Endodermal cell (in vitro differentiated cells): ENCODE measurements around the gene MRRF. TPM values are rescaled to one million over a fixed set of nuclear protein-coding genes. Genes with fewer than 3 reads are reported as not detected.
A peak's percentile ranks its signal among the peaks of the same experiment; 100 is the strongest.

Experiments used
- DNase-seq: peaks from one replicate; pipeline ENCODE4 v3.0.0-alpha.2; 2017
- H3K27ac ChIP-seq: 2 replicates; pipeline ENCODE4 v1.5.1; 2013; ENCODE audit warnings: mild to moderate bottlenecking, low read depth, low read length, moderate library complexity
- H3K27me3 ChIP-seq: 2 replicates; pipeline ENCODE4 v1.6.1; 2013; ENCODE audit warnings: mild to moderate bottlenecking, low read length, moderate library complexity; ENCODE audit not compliant: insufficient read depth, control insufficient read depth, poor library complexity, severe bottlenecking
- H3K36me3 ChIP-seq: 2 replicates; pipeline ENCODE4 v1.7.0; 2013; ENCODE audit warnings: mild to moderate bottlenecking, low read length, moderate library complexity; ENCODE audit not compliant: control insufficient read depth, insufficient read depth
- H3K4me1 ChIP-seq: one replicate; pipeline ENCODE4 v1.7.0; 2013; ENCODE audit warnings: low read length; ENCODE audit not compliant: control insufficient read depth, insufficient read depth
- H3K4me3 ChIP-seq: 2 replicates; pipeline ENCODE4 v1.5.1; 2013; ENCODE audit warnings: mild to moderate bottlenecking, low read length, moderate library complexity
- H3K9ac ChIP-seq: 2 replicates; pipeline ENCODE4 v1.6.1; 2013; ENCODE audit warnings: mild to moderate bottlenecking, low read length, moderate library complexity; ENCODE audit not compliant: poor library complexity, severe bottlenecking; ENCODE audit errors: extremely low read depth
- H3K9me3 ChIP-seq: 2 replicates; pipeline ENCODE4 v1.6.1; 2013; ENCODE audit warnings: mild to moderate bottlenecking, low read length, moderate library complexity; ENCODE audit not compliant: control insufficient read depth
- H3K27ac Mint-ChIP-seq: 2 replicates; pipeline ENCODE4 v1.8.0; 2020; ENCODE audit warnings: mixed read lengths
- H3K27me3 Mint-ChIP-seq: 2 replicates; pipeline ENCODE4 v1.8.0; 2021; ENCODE audit warnings: mild to moderate bottlenecking, mixed read lengths; ENCODE audit not compliant: insufficient read depth
- H3K36me3 Mint-ChIP-seq: 2 replicates; pipeline ENCODE4 v1.8.0; 2020; ENCODE audit warnings: low read depth, mixed read lengths
- H3K4me1 Mint-ChIP-seq: 2 replicates; pipeline ENCODE4 v1.8.0; 2020; ENCODE audit warnings: mixed read lengths
- H3K4me3 Mint-ChIP-seq: 2 replicates; pipeline ENCODE4 v1.8.0; 2020; ENCODE audit warnings: mild to moderate bottlenecking, moderate library complexity, mixed read lengths
- H3K9me3 Mint-ChIP-seq: 2 replicates; pipeline ENCODE4 v1.8.0; 2020; ENCODE audit warnings: mild to moderate bottlenecking, mixed read lengths
- CTCF ChIP-seq: fragments of 200-600 bp; sonication (generic); conservative IDR thresholded peaks from 2 replicates; pipeline ENCODE4 v1.5.0; 2021; ENCODE audit warnings: antibody characterized with exemption, mild to moderate bottlenecking
- WGBS, 2 experiments: methylation state at CpG; one replicate each; pipeline versions ENCODE4 v1.1.5 to v1.1.7; 2013; ENCODE audit warnings: missing lambda C conversion rate in 2 of 2, mixed read lengths in 1 of 2; ENCODE audit not compliant: insufficient coverage in 1 of 2, insufficient read length in 1 of 2; 5-methylcytosine and 5-hydroxymethylcytosine counted together
- total RNA-seq, 2 donors: library from RNA; stranded (reverse); fragmentation: NEBNext Ultra II Directional in 1 of 2; extraction: Animal tissue kit (Norgen Biotek cat#: 25700) in 1 of 2; gene quantifications; 2 replicates in 1 of 2; 3 replicates in 1 of 2; pipeline ENCODE4 v1.2.1, GENCODE V29; 2021

The MRRF gene
- total RNA-seq, 2 donors from 2014 or later, result 25.8 to 27.6 TPM

DNA sequence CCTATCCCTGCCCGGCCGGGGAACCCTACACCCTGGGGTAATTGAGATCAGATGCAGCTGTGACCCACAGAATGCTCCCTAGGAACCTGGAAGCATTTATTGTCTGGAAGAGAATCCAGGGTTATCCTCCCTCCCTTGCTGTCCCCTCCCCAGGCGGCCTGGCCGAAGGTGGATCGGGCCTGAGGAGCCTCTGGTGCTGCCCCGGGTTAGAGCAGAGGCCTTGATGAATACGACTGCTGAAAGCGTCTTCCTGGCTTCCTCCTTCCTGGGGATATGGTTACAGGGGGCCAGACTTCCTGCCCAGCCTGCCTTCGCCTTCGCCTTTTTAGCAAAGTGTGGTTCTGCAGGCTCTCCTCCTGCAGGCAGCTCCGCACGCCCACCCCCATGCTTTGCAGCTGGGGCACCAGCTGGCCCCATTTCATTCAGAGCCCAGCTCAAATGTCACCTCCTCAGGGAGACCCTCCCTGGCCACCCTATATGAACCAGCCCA is 83.7 kb downstream of the MRRF start:
- Histone ChIP-seq H3K9me3 (peaks cover 4% of the 10 kb centered on the region), H3K9ac (no peak overlapping the region), H3K27me3 (peaks cover 48% of the 10 kb centered on the region), H3K27ac (no peak overlapping the region), H3K4me1 (no peaks in the 10 kb centered on the region), H3K36me3 (no peaks in the 10 kb centered on the region), H3K4me3 (no peak overlapping the region)
- Mint-ChIP-seq H3K9me3 (peaks cover 4% of the 10 kb centered on the region), H3K27me3 (peaks cover 47% of the 10 kb centered on the region), H3K4me1 (no peaks in the 10 kb centered on the region), H3K36me3 (no peaks in the 10 kb centered on the region), H3K4me3 (no peak overlapping the region), H3K27ac (no peak overlapping the region)
- 79 to 83% methylated on average over 2 to 12 of the region's 12 CpGs for WGBS, 2 experiments
- TF ChIP-seq CTCF, result no peak
- peak; percentile 43 for DNase-seq

GRCh38 chr9:122348791-122349190 is 84.1 kb downstream of the MRRF start:
- Histone ChIP-seq H3K27ac (no peak overlapping the region), H3K4me1 (no peaks in the 10 kb centered on the region), H3K4me3 (no peak overlapping the region), H3K9ac (no peak overlapping the region), H3K36me3 (no peaks in the 10 kb centered on the region), H3K9me3 (peaks cover 4% of the 10 kb centered on the region), H3K27me3 (peaks cover 48% of the 10 kb centered on the region)
- no peak for DNase-seq
- TF ChIP-seq CTCF, result no peak
- Mint-ChIP-seq H3K27ac (no peak overlapping the region), H3K4me3 (no peak overlapping the region), H3K9me3 (peaks cover 4% of the 10 kb centered on the region), H3K36me3 (no peaks in the 10 kb centered on the region), H3K27me3 (peaks cover 47% of the 10 kb centered on the region), H3K4me1 (no peaks in the 10 kb centered on the region)
- whole genome bisulfite sequencing, 2 experiments, result 89 to 100% methylated on average over 1 to 2 of the region's 2 CpGs

DNA sequence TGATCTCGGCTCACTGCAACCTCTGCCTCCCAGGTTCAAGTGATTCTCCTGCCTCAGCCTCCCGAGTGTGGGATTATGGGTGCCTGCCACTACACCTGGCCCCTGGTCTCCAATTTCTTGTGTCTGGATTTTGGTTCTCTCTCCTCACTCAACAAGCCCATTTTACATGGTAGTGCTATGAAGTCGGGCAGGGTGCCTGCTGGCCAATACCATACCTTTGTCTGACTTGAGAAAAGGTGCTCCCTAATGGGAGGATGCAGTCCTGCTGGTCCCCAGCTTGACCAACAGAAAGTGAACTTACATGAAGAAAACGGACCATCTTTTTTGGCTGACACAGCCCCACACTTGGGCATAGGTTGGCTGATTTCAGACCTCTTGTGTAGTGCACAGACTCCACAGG is 84.5 kb downstream of the MRRF start:
- Histone ChIP-seq H3K36me3 (no peaks in the 10 kb centered on the region), H3K4me1 (no peaks in the 10 kb centered on the region), H3K27me3 (peaks cover 48% of the 10 kb centered on the region), H3K27ac (no peak overlapping the region), H3K9ac (no peak overlapping the region), H3K4me3 (no peak overlapping the region), H3K9me3 (peaks cover 4% of the 10 kb centered on the region)
- peaks cover 4% of the 10 kb centered on the region for H3K9me3 Mint-ChIP-seq
- no peak for TF ChIP-seq CTCF
- DNase-seq, result no peak
- no peaks in the 10 kb centered on the region for H3K36me3 Mint-ChIP-seq
- H3K27ac Mint-ChIP-seq, result no peak overlapping the region
- H3K4me1 Mint-ChIP-seq, result no peaks in the 10 kb centered on the region
- WGBS, 2 experiments, result 88 to 94% methylated on average over 4 of the region's 4 CpGs
- peaks cover 47% of the 10 kb centered on the region for H3K27me3 Mint-ChIP-seq
- no peak overlapping the region for H3K4me3 Mint-ChIP-seq
